HEK293 (cell line): ENCODE data around the gene ANKRD61.

Experiments used
- CTCF ChIA-PET: fragments of 350-600 bp; formaldehyde crosslinking; extraction: SDS; loops from one replicate; lab custom pipeline; 2021; ENCODE audit warnings: antibody characterized with exemption; lab: Yijun Ruan, JAX
- POLR2A ChIA-PET: fragments of 300-600 bp; formaldehyde crosslinking; extraction: SDS; loops from one replicate; lab custom pipeline; 2020; ENCODE audit warnings: antibody characterized with exemption, inconsistent platforms; lab: Yijun Ruan, JAX
- H3K27ac ChIP-seq: fragments of 200-500 bp; sonication (Bioruptor generic); 2 replicates; pipeline ENCODE4 v1.5.1; 2014; ENCODE audit warnings: low read depth, low read length, control low read depth, inconsistent platforms; ENCODE audit errors: extremely low read depth
- H3K36me3 ChIP-seq, 2 experiments: fragments of 200-500 bp in 1 of 2; sonication (Bioruptor generic) in 1 of 2; 1 replicate in 1 of 2; 2 replicates in 1 of 2; pipeline ENCODE4 v1.5.1; 2014 to 2017; ENCODE audit warnings: inconsistent platforms in 2 of 2, low read length in 2 of 2; ENCODE audit not compliant: control insufficient read depth in 2 of 2, insufficient read depth in 1 of 2
- H3K4me1 ChIP-seq: fragments of 200-500 bp; sonication (Bioruptor generic); 2 replicates; pipeline ENCODE4 v1.5.1; 2014; ENCODE audit warnings: mild to moderate bottlenecking, low read length, inconsistent platforms; ENCODE audit not compliant: control insufficient read depth, insufficient read depth
- H3K4me3 ChIP-seq: 2 replicates; pipeline ENCODE4 v1.5.1; 2011; ENCODE audit warnings: low read depth, mild to moderate bottlenecking, control low read depth, low read length, moderate library complexity
- H3K9me3 ChIP-seq: fragments of 200-500 bp; sonication (Bioruptor generic); 2 replicates; pipeline ENCODE4 v1.5.1; 2014; ENCODE audit warnings: low read depth, low read length, inconsistent platforms; ENCODE audit not compliant: control insufficient read depth, insufficient read depth
- MZF1 ChIP-seq: fragments of 450-650 bp; formaldehyde crosslinking; IDR thresholded peaks from 2 replicates; pipeline ENCODE4 v1.5.1; 2017; ENCODE audit warnings: missing biosample characterization, missing genetic modification characterization, borderline replicate concordance
- ZBTB7A ChIP-seq: fragments of 450-650 bp; formaldehyde crosslinking; IDR thresholded peaks from 2 replicates; pipeline ENCODE4 v1.5.1; 2016; ENCODE audit warnings: low read depth, missing biosample characterization, missing genetic modification characterization
- ZBTB8A ChIP-seq: fragments of 450-650 bp; formaldehyde crosslinking; IDR thresholded peaks from 2 replicates; pipeline ENCODE4 v1.5.1; 2016; ENCODE audit warnings: missing biosample characterization, missing genetic modification characterization
- ZFP69B ChIP-seq: fragments of 450-650 bp; formaldehyde crosslinking; IDR thresholded peaks from 2 replicates; pipeline ENCODE4 v1.5.1; 2016; ENCODE audit warnings: missing biosample characterization, missing genetic modification characterization
- ZIC2 ChIP-seq: fragments of 450-650 bp; formaldehyde crosslinking; IDR thresholded peaks from 2 replicates; pipeline ENCODE4 v1.5.1; 2016; ENCODE audit warnings: missing biosample characterization, missing genetic modification characterization
- ZNF202 ChIP-seq: fragments of 450-650 bp; formaldehyde crosslinking; IDR thresholded peaks from 2 replicates; pipeline ENCODE4 v1.5.1; 2016; ENCODE audit warnings: missing biosample characterization, missing genetic modification characterization, borderline replicate concordance
- ZNF211 ChIP-seq: fragments of 450-650 bp; formaldehyde crosslinking; IDR thresholded peaks from 2 replicates; pipeline ENCODE4 v1.5.1; 2016; ENCODE audit warnings: low read depth, missing biosample characterization, missing genetic modification characterization
- ZNF266 ChIP-seq: fragments of 450-650 bp; formaldehyde crosslinking; IDR thresholded peaks from 2 replicates; pipeline ENCODE4 v1.5.1; 2016; ENCODE audit warnings: missing biosample characterization, missing genetic modification characterization, low read depth
- ZNF350 ChIP-seq: fragments of 450-650 bp; formaldehyde crosslinking; IDR thresholded peaks from 2 replicates; pipeline ENCODE4 v1.5.0; 2017; ENCODE audit warnings: missing biosample characterization, mild to moderate bottlenecking, missing genetic modification characterization
- ZNF510 ChIP-seq: fragments of 450-650 bp; formaldehyde crosslinking; IDR thresholded peaks from 2 replicates; pipeline ENCODE4 v1.5.1; 2018; ENCODE audit warnings: mild to moderate bottlenecking, missing genetic modification characterization, missing biosample characterization; ENCODE audit not compliant: insufficient replicate concordance
- ZNF626 ChIP-seq: fragments of 450-650 bp; sonication (Bioruptor Pico); formaldehyde crosslinking; IDR thresholded peaks from 2 replicates; pipeline ENCODE4 v1.5.1; 2018; ENCODE audit warnings: missing biosample characterization, missing genetic modification characterization, inconsistent platforms
- ZNF670 ChIP-seq: fragments of 450-650 bp; formaldehyde crosslinking; IDR thresholded peaks from 2 replicates; pipeline ENCODE4 v1.5.1; 2016; ENCODE audit warnings: missing biosample characterization, missing genetic modification characterization, low read depth
- TF ChIP-seq, protein P1 (sequence below): fragments of 450-650 bp; formaldehyde crosslinking; IDR thresholded peaks from 2 replicates; pipeline ENCODE4 v1.5.1; 2016; ENCODE audit warnings: missing biosample characterization, missing genetic modification characterization
- TF ChIP-seq, protein P2 (sequence below): fragments of 450-650 bp; formaldehyde crosslinking; IDR thresholded peaks from 2 replicates; pipeline ENCODE4 v1.5.1; 2017; ENCODE audit warnings: missing biosample characterization, missing genetic modification characterization
- TF ChIP-seq, protein P3 (sequence below): fragments of 450-650 bp; IDR thresholded peaks from 2 replicates; pipeline ENCODE4 v1.5.1; 2018; ENCODE audit warnings: missing biosample characterization, missing genetic modification characterization
- TF ChIP-seq, protein P4 (sequence below): fragments of 450-650 bp; formaldehyde crosslinking; IDR thresholded peaks from 2 replicates; pipeline ENCODE4 v1.5.1; 2017; ENCODE audit warnings: missing biosample characterization, missing genetic modification characterization

ANKRD61 gene

DNA sequence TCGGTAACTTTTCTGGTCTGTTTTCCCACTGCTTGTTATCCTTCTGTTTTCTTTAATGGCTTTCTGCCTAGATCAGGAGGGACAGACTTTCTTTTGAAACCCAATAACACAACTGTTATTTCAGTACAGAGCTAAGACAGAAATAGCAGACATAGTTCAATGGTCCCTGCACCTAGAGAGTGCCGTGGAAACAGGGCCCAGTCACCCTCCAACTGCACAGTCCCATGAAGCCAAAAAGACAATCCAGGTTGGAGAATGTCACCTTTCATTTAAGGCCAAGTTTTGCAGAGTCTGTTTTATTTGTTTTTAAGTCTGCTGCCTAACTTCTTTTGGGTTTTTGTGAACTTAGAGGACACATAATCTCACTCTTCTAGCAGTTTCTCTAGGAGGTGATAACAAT lies 19.6 kb upstream of the ANKRD61 start:
- TF ChIP-seq, protein P1, sequence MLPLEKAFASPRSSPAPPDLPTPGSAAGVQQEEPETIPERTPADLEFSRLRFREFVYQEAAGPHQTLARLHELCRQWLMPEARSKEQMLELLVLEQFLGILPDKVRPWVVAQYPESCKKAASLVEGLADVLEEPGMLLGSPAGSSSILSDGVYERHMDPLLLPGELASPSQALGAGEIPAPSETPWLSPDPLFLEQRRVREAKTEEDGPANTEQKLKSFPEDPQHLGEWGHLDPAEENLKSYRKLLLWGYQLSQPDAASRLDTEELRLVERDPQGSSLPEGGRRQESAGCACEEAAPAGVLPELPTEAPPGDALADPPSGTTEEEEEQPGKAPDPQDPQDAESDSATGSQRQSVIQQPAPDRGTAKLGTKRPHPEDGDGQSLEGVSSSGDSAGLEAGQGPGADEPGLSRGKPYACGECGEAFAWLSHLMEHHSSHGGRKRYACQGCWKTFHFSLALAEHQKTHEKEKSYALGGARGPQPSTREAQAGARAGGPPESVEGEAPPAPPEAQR, result no peak
- no peak for TF ChIP-seq MZF1 (tag by site-specific recombination)
- TF ChIP-seq ZNF626 (tag by site-specific recombination), result no peak
- TF ChIP-seq ZBTB7A (tag by site-specific recombination), result no peak
- TF ChIP-seq ZNF266 (tag by site-specific recombination), result no peak
- TF ChIP-seq ZBTB8A (tag by site-specific recombination), result no peak
- TF ChIP-seq, protein P2, sequence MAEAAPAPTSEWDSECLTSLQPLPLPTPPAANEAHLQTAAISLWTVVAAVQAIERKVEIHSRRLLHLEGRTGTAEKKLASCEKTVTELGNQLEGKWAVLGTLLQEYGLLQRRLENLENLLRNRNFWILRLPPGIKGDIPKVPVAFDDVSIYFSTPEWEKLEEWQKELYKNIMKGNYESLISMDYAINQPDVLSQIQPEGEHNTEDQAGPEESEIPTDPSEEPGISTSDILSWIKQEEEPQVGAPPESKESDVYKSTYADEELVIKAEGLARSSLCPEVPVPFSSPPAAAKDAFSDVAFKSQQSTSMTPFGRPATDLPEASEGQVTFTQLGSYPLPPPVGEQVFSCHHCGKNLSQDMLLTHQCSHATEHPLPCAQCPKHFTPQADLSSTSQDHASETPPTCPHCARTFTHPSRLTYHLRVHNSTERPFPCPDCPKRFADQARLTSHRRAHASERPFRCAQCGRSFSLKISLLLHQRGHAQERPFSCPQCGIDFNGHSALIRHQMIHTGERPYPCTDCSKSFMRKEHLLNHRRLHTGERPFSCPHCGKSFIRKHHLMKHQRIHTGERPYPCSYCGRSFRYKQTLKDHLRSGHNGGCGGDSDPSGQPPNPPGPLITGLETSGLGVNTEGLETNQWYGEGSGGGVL (tag by site-specific recombination), result no peak
- no peak for TF ChIP-seq ZNF211 (tag by site-specific recombination)
- no peak for TF ChIP-seq ZNF510 (tag by site-specific recombination)
- TF ChIP-seq ZIC2 (tag by site-specific recombination), result no peak
- TF ChIP-seq ZFP69B (tag by site-specific recombination), result no peak
- TF ChIP-seq, protein P3, sequence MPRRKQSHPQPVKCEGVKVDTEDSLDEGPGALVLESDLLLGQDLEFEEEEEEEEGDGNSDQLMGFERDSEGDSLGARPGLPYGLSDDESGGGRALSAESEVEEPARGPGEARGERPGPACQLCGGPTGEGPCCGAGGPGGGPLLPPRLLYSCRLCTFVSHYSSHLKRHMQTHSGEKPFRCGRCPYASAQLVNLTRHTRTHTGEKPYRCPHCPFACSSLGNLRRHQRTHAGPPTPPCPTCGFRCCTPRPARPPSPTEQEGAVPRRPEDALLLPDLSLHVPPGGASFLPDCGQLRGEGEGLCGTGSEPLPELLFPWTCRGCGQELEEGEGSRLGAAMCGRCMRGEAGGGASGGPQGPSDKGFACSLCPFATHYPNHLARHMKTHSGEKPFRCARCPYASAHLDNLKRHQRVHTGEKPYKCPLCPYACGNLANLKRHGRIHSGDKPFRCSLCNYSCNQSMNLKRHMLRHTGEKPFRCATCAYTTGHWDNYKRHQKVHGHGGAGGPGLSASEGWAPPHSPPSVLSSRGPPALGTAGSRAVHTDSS (tag by site-specific recombination), result no peak
- H3K9me3 ChIP-seq, result no peaks in the 10 kb centered on the region
- no peaks in the 10 kb centered on the region; the same call in 1 of the 2 replicates for H3K4me1 ChIP-seq
- ChIA-PET CTCF (interaction anchor here (0.6 to 1.2 kb wide), 2 partner anchors 11 to 96 kb away, joined by 3 read pairs; no protein-coding TSS in a partner anchor), POLR2A (interaction anchor here (0.6 kb wide), 1 partner anchor 369 kb away, joined by 4 read pairs; no protein-coding TSS in a partner anchor)
- H3K36me3 ChIP-seq, result peaks cover 17 to 36% of the 10 kb centered on the region in 2 experiments; a peak in 2 of 3 replicates
- no peak overlapping the region for H3K4me3 ChIP-seq
- 0 out of 2 replicates have a peak overlapping the region, but pooled peaks have one; percentile 8 for H3K27ac ChIP-seq

DNA sequence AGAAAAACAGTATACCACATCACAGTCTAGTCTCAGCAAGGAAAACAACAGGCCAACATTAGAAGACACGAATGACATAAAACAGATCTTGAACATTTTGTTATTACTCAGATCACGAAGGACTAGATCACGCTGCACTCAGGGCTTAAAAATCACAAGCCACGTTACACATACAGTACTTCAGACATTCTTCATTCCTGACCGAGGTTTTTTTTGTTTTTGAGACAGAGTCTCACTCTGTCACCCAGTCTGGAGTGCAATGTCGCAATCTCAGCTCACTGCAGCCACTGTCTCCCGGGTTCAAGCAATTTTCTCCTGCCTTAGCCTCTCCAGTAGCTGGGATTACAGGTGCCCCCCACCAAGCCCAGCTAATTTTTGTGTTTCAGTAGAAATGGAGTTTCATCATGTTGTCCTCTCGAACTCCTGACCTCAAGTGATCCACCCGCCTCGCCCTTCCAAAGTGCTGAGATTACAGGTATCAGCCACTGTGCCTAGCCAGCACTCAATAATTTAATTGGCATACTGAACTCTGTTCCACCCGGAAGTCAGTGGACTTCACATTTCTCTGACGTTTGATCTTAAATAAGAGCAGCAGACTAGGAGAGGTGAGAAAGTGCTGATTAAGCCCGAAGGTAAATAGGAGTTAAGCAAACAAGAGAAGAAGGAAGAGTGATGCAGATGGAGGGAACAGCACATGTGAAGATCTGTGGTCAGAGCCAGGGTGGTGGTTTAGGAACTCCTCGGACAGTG lies 18.6 kb upstream of the ANKRD61 start:
- POLR2A ChIA-PET, result interaction anchor here (0.6 kb wide), 2 partner anchors 191 to 368 kb away, joined by 3 to 4 read pairs; no protein-coding TSS in a partner anchor
- Histone ChIP-seq H3K9me3 (no peaks in the 10 kb centered on the region), H3K36me3 (peaks cover 21 to 45% of the 10 kb centered on the region in 2 experiments; a peak in 2 of 3 replicates), H3K4me1 (no peaks in the 10 kb centered on the region; the same call in 1 of the 2 replicates), H3K4me3 (no peak overlapping the region), H3K27ac (no peak overlapping the region)
- TF ChIP-seq ZNF350 (tag by site-specific recombination) (no peak), ZNF670 (tag by site-specific recombination) (no peak), ZNF202 (no peak)
- TF ChIP-seq, protein P4, sequence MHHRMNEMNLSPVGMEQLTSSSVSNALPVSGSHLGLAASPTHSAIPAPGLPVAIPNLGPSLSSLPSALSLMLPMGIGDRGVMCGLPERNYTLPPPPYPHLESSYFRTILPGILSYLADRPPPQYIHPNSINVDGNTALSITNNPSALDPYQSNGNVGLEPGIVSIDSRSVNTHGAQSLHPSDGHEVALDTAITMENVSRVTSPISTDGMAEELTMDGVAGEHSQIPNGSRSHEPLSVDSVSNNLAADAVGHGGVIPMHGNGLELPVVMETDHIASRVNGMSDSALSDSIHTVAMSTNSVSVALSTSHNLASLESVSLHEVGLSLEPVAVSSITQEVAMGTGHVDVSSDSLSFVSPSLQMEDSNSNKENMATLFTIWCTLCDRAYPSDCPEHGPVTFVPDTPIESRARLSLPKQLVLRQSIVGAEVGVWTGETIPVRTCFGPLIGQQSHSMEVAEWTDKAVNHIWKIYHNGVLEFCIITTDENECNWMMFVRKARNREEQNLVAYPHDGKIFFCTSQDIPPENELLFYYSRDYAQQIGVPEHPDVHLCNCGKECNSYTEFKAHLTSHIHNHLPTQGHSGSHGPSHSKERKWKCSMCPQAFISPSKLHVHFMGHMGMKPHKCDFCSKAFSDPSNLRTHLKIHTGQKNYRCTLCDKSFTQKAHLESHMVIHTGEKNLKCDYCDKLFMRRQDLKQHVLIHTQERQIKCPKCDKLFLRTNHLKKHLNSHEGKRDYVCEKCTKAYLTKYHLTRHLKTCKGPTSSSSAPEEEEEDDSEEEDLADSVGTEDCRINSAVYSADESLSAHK (tag by site-specific recombination), result no peak
- CTCF ChIA-PET, result interaction anchor here (0.6 to 1.2 kb wide), 3 partner anchors 10 to 95 kb away, joined by 3 to 6 read pairs (median 3); no protein-coding TSS in a partner anchor
